Measurements from ENCODE around the gene IFI35. TPM values are rescaled to one million over a fixed set of nuclear protein-coding genes. Genes with fewer than 3 reads are reported as not detected.

IFI35 gene
- total and polyA plus RNA-seq, 9 of the 15 experiments (the other 6 are each of a cell fraction or from before 2014, with no cell fraction given) = 4.4 to 13.1 (median 10.2) TPM

DNA sequence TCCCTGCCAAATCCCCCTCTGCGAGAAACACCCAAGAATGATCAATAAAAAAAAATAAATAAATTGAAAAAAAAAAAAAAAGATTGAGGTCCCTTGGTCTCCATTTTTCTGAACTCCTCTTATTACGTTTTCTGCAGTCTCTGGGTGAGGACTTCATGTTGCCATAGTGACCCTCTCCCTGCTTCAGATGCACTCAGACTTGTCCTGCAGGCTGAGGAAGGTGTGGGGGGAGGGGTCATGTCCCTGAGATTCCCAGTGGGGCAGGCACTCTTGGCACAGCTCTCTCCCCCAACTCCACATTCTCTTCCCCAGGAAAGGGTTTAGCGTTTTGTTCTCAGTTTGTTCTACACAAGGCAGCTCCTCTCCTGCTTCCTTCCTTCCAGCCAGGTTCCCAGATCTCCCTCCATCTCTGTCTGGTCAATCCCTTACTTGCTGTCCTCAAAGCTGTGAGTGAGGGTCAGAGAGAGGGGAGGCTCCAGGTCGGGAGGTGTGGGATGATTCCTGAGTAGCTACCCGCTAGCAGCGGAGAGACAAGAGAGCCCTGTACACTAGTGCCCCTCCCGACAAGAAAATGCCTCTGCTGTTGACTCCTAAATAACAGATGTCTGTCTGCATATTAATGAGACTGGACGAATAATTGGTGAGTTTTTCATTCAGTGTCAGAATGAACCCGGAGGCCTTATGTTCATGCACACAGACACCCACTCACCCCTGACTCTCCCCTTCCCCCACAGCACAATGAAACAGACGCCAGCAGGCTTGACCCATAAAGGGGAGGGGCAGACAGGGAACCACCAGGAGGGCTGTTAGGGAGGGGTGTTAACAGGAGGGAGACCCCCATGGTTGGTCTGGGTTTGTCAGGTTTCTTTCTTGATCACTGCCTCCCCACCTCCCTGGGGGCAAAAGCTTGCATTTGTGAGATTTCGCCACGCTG lies 27.6 kb downstream of the IFI35 start:
- in situ Hi-C loops (cut with MboI) = no loop called here
- WGBS (ENCODE audit: insufficient coverage, low coverage, missing lambda C conversion rate) = 48% methylated on average over 12 of the region's 12 CpGs
- POLR2A ChIA-PET = interaction anchor here (0.6 to 1.9 kb wide), 5 partner anchors 10 to 282 kb away, joined by 3 to 7 read pairs (median 3); partner anchors contain the start of gene RND2

More for the DNA sequence above, 27.6 kb downstream of the IFI35 start:
- no peaks in the 10 kb centered on the region for H3K9me3 ChIP-seq (replicated peaks; ENCODE audit: control insufficient read depth, insufficient read depth, low read depth, low read length)
- peaks cover 5 to 13% of the 10 kb centered on the region in 2 experiments; a peak in 4 of 5 replicates for H3K4me1 ChIP-seq (replicated peaks in 1 of 2; ENCODE audit: control insufficient read depth in 2 of 2, insufficient read depth in 2 of 2, low read length in 2 of 2)
- H3K4me3 ChIP-seq = no peak overlapping the region
- H2AFZ ChIP-seq (ENCODE audit: low read depth, low read length) = no peak overlapping the region
- no peaks in the 10 kb centered on the region for H3K79me2 ChIP-seq (ENCODE audit: control insufficient read depth, insufficient read depth, low read length)
- no peaks in the 10 kb centered on the region for H3K9me1 ChIP-seq (ENCODE audit: control insufficient read depth, insufficient read depth, low read length)
- CTCF ChIA-PET (ENCODE audit: low intra/inter-chr PET ratio) = no interaction called here
- no peaks in the 10 kb centered on the region for H3K27me3 ChIP-seq (ENCODE audit: control insufficient read depth in 2 of 2, insufficient read depth in 2 of 2, low read length in 2 of 2)
- no peaks in the 10 kb centered on the region for H3K36me3 ChIP-seq (ENCODE audit: control insufficient read depth, insufficient read depth, low read length)
- intact Hi-C loops (cut with micrococcal nuclease) = no loop called here
- FAIRE-seq = no peak
- ATAC-seq = no peak; the same call in 2 of the 3 replicates
- DNase-seq (ENCODE audit: extremely low read depth in 1 of 4, low spot score in 3 of 4) = no peak
- peak overlapping the region in 1 of 2 experiments; percentile 53; a peak in 1 of 4 replicates for H3K9ac ChIP-seq (ENCODE audit: insufficient read depth in 1 of 2, low read depth in 2 of 2, low read length in 2 of 2)
- H3K27ac ChIP-seq (ENCODE audit: extremely low read depth, low read depth, low read length) = no peak overlapping the region
- H3K4me2 ChIP-seq (ENCODE audit: insufficient read depth, low read length) = no peak overlapping the region
- no TSS peak for BruUV-seq (replicated peaks)
- TF ChIP-seq, protein P1, sequence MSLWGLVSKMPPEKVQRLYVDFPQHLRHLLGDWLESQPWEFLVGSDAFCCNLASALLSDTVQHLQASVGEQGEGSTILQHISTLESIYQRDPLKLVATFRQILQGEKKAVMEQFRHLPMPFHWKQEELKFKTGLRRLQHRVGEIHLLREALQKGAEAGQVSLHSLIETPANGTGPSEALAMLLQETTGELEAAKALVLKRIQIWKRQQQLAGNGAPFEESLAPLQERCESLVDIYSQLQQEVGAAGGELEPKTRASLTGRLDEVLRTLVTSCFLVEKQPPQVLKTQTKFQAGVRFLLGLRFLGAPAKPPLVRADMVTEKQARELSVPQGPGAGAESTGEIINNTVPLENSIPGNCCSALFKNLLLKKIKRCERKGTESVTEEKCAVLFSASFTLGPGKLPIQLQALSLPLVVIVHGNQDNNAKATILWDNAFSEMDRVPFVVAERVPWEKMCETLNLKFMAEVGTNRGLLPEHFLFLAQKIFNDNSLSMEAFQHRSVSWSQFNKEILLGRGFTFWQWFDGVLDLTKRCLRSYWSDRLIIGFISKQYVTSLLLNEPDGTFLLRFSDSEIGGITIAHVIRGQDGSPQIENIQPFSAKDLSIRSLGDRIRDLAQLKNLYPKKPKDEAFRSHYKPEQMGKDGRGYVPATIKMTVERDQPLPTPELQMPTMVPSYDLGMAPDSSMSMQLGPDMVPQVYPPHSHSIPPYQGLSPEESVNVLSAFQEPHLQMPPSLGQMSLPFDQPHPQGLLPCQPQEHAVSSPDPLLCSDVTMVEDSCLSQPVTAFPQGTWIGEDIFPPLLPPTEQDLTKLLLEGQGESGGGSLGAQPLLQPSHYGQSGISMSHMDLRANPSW (CRISPR knock-in tag; IDR thresholded peaks at IDR 0.05) = no peak
- TF ChIP-seq MCM5 (IDR thresholded peaks at IDR 0.05; ENCODE audit: low read depth) = no peak
- TF ChIP-seq, protein P2, sequence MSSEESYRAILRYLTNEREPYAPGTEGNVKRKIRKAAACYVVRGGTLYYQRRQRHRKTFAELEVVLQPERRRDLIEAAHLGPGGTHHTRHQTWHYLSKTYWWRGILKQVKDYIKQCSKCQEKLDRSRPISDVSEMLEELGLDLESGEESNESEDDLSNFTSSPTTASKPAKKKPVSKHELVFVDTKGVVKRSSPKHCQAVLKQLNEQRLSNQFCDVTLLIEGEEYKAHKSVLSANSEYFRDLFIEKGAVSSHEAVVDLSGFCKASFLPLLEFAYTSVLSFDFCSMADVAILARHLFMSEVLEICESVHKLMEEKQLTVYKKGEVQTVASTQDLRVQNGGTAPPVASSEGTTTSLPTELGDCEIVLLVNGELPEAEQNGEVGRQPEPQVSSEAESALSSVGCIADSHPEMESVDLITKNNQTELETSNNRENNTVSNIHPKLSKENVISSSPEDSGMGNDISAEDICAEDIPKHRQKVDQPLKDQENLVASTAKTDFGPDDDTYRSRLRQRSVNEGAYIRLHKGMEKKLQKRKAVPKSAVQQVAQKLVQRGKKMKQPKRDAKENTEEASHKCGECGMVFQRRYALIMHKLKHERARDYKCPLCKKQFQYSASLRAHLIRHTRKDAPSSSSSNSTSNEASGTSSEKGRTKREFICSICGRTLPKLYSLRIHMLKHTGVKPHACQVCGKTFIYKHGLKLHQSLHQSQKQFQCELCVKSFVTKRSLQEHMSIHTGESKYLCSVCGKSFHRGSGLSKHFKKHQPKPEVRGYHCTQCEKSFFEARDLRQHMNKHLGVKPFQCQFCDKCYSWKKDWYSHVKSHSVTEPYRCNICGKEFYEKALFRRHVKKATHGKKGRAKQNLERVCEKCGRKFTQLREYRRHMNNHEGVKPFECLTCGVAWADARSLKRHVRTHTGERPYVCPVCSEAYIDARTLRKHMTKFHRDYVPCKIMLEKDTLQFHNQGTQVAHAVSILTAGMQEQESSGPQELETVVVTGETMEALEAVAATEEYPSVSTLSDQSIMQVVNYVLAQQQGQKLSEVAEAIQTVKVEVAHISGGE (CRISPR knock-in tag; IDR thresholded peaks at IDR 0.05) = no peak
- no peak for TF ChIP-seq RUNX1 (IDR thresholded peaks at IDR 0.05; ENCODE audit: low read depth)
- no peak for TF ChIP-seq ARID2 (IDR thresholded peaks at IDR 0.05)
- TF ChIP-seq, protein P3, sequence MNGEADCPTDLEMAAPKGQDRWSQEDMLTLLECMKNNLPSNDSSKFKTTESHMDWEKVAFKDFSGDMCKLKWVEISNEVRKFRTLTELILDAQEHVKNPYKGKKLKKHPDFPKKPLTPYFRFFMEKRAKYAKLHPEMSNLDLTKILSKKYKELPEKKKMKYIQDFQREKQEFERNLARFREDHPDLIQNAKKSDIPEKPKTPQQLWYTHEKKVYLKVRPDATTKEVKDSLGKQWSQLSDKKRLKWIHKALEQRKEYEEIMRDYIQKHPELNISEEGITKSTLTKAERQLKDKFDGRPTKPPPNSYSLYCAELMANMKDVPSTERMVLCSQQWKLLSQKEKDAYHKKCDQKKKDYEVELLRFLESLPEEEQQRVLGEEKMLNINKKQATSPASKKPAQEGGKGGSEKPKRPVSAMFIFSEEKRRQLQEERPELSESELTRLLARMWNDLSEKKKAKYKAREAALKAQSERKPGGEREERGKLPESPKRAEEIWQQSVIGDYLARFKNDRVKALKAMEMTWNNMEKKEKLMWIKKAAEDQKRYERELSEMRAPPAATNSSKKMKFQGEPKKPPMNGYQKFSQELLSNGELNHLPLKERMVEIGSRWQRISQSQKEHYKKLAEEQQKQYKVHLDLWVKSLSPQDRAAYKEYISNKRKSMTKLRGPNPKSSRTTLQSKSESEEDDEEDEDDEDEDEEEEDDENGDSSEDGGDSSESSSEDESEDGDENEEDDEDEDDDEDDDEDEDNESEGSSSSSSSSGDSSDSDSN (IDR thresholded peaks at IDR 0.05; ENCODE audit: borderline replicate concordance in 1 of 2, low read depth in 2 of 2, low read length in 2 of 2) = no peak
- TF ChIP-seq RFX1 (IDR thresholded peaks at IDR 0.05) = peak; percentile 59
- TF ChIP-seq, protein P4, sequence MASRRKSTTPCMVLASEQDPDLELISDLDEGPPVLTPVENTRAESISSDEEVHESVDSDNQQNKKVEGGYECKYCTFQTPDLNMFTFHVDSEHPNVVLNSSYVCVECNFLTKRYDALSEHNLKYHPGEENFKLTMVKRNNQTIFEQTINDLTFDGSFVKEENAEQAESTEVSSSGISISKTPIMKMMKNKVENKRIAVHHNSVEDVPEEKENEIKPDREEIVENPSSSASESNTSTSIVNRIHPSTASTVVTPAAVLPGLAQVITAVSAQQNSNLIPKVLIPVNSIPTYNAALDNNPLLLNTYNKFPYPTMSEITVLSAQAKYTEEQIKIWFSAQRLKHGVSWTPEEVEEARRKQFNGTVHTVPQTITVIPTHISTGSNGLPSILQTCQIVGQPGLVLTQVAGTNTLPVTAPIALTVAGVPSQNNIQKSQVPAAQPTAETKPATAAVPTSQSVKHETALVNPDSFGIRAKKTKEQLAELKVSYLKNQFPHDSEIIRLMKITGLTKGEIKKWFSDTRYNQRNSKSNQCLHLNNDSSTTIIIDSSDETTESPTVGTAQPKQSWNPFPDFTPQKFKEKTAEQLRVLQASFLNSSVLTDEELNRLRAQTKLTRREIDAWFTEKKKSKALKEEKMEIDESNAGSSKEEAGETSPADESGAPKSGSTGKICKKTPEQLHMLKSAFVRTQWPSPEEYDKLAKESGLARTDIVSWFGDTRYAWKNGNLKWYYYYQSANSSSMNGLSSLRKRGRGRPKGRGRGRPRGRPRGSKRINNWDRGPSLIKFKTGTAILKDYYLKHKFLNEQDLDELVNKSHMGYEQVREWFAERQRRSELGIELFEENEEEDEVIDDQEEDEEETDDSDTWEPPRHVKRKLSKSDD (conservative IDR thresholded peaks at IDR 0.05; ENCODE audit: low read length) = no peak
- no peaks in the 10 kb centered on the region for H4K20me1 ChIP-seq (replicated peaks; ENCODE audit: control insufficient read depth, insufficient read depth, low read length)
